Right atrium auricular region (tissue), 2 donors: ENCODE results near the gene C1orf105. TPM values are rescaled to one million over a fixed set of nuclear protein-coding genes. Genes with fewer than 3 reads are reported as not detected.

Experiments used
- DNase-seq: peaks from one replicate; pipeline ENCODE4 v3.0.0-alpha.2; 2019; ENCODE audit warnings: low spot score
- H3K27ac ChIP-seq, 2 donors: fragments of 200-600 bp; sonication (generic); 1 replicate in 1 of 2; 2 replicates in 1 of 2; pipeline ENCODE4 v1.5.1; 2016 to 2019
- H3K27me3 ChIP-seq, 2 donors: fragments of 200-600 bp; sonication (generic); one replicate each; pipeline versions ENCODE4 v1.5.1 to v1.6.0; 2017 to 2019
- H3K36me3 ChIP-seq: fragments of 200-600 bp; sonication (generic); one replicate; pipeline ENCODE4 v1.5.1; 2016
- H3K4me1 ChIP-seq, 2 donors: fragments of 200-600 bp; sonication (generic); one replicate each; pipeline versions ENCODE4 v1.5.1 to v1.6.0; 2017 to 2019
- H3K4me3 ChIP-seq, 2 donors: fragments of 200-600 bp; sonication (generic); 1 replicate in 1 of 2; 2 replicates in 1 of 2; pipeline ENCODE4 v1.5.1; 2017 to 2019; ENCODE audit warnings: mild to moderate bottlenecking in 1 of 2, moderate library complexity in 1 of 2
- H3K9me3 ChIP-seq, 2 donors: fragments of 200-600 bp; sonication (generic); one replicate each; pipeline ENCODE4 v1.5.1; 2019
- CTCF ChIP-seq, 2 donors: fragments of 200-600 bp; sonication (generic); IDR thresholded peaks; one replicate each; pipeline ENCODE4 v1.5.1; 2019; ENCODE audit warnings: antibody characterized with exemption in 2 of 2
- total RNA-seq, 2 donors: library from RNA; depleted of rRNA; stranded (reverse); fragments of >200 nt; gene quantifications; one replicate each; pipeline ENCODE4 v1.1.0, GENCODE V29; 2016

Gene C1orf105
- total RNA-seq, 2 donors from 2014 or later, result 3.3 to 18.0 TPM

GRCh38 chr1:172378109-172378760 lies 42.2 kb upstream of the C1orf105 start:
- Histone ChIP-seq H3K27me3 (no peaks in the 10 kb centered on the region), H3K27ac (no peak overlapping the region), H3K9me3 (no peaks in the 10 kb centered on the region), H3K4me1 (no peaks in the 10 kb centered on the region), H3K36me3 (no peaks in the 10 kb centered on the region), H3K4me3 (no peak overlapping the region)
- DNase-seq, result no peak
- no peak for TF ChIP-seq CTCF (IDR thresholded peaks at IDR 0.05)

DNA sequence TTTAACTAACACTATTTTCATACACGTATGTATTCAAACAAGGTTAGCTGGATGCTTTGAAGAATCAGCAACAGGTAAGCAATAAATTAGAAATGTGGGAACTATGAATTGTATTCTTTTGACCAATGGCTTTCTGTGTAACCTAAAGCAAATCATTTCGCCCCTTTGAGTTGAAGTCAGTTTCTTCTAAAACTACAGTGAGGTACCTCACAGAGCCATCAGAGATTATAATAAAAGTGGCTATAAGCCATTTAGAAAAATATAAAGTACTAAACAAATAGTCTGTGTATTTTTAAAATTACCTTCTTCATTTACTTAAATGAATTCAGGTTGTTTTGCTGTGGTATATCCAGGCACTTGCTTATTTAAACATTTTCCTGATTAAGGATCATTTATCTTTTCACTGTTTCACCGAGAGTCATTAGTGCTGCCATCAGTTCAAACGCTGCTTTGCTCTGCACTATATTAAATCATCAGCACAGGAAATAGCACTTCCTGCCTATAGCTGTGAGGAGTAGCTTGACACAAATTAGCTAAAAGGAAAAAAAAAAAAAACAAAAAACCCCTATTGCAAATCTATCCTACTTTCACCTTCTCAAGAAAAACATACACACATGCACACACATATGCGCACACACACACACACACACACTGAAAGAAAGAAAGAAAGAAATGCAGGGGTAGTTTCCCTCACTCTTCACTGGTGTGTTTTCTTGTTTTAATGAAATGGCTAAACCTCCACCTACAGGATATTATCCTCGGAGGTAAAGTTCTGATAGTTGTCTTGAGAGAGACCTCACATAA lies 39.8 kb upstream of the C1orf105 start:
- H3K4me1 ChIP-seq, result peaks cover 0 to 4% of the 10 kb centered on the region in 2 donors
- no peaks in the 10 kb centered on the region for H3K27me3 ChIP-seq
- H3K4me3 ChIP-seq, result no peak overlapping the region
- TF ChIP-seq CTCF (IDR thresholded peaks at IDR 0.05), result no peak
- no peaks in the 10 kb centered on the region for H3K9me3 ChIP-seq
- no peaks in the 10 kb centered on the region for H3K36me3 ChIP-seq
- DNase-seq, result no peak
- no peak overlapping the region for H3K27ac ChIP-seq

DNA sequence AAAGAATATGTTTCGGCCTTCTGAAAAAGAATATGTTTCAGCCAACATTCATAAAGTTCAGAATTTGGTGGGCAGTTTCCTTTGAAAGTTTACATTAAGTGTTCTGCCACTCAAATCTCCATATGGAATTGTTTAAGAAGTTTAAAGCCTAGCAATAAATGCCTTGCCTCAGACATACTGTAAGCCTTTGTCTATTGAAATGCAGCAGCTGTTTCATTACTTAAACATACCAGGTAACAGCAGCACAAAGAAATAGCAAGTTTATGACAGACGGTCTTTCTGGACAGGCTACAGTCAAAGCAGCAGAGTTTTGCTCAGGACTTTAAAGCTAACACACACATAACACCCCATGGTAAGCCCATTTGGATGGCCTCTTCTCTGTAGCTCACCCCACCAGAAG lies 38.5 kb upstream of the C1orf105 start:
- Histone ChIP-seq H3K27me3 (no peaks in the 10 kb centered on the region), H3K4me1 (peaks cover 0 to 4% of the 10 kb centered on the region in 2 donors), H3K9me3 (no peaks in the 10 kb centered on the region), H3K27ac (no peak overlapping the region), H3K4me3 (no peak overlapping the region), H3K36me3 (no peaks in the 10 kb centered on the region)
- TF ChIP-seq CTCF (IDR thresholded peaks at IDR 0.05), result no peak
- no peak for DNase-seq

GRCh38 chr1:172382406-172382805 lies 38.1 kb upstream of the C1orf105 start:
- no peak for DNase-seq
- no peaks in the 10 kb centered on the region for H3K9me3 ChIP-seq
- no peaks in the 10 kb centered on the region for H3K36me3 ChIP-seq
- TF ChIP-seq CTCF (IDR thresholded peaks at IDR 0.05), result no peak
- H3K27me3 ChIP-seq, result no peaks in the 10 kb centered on the region
- peaks cover 0 to 4% of the 10 kb centered on the region in 2 donors for H3K4me1 ChIP-seq
- no peak overlapping the region for H3K27ac ChIP-seq
- no peak overlapping the region for H3K4me3 ChIP-seq

- H3K4me3 ChIP-seq, result no peak overlapping the region
- H3K27me3 ChIP-seq, result no peaks in the 10 kb centered on the region
- H3K9me3 ChIP-seq, result no peaks in the 10 kb centered on the region
- TF ChIP-seq CTCF (IDR thresholded peaks at IDR 0.05), result no peak
- no peak for DNase-seq
- H3K4me1 ChIP-seq, result peaks cover 0 to 4% of the 10 kb centered on the region in 2 donors
- no peaks in the 10 kb centered on the region for H3K36me3 ChIP-seq
- H3K27ac ChIP-seq, result no peak overlapping the region
Observed at GRCh38 chr1:172382990-172383389, 37.5 kb upstream of the C1orf105 start.
